ENCODE data around the gene NXF1.
"Not testable (repeated sequence)": the region's sequence is repeated elsewhere in the genome, so short reads cannot be mapped to it uniquely, and the experiment has no call there.

NXF1 gene

GRCh38 chr11:62778441-62778840 lies 26.8 kb downstream of the NXF1 start:
- H3K36me3 Mint-ChIP-seq: peaks cover 78% of the 10 kb centered on the region
- peaks cover 23% of the 10 kb centered on the region for H3K4me1 Mint-ChIP-seq
- H3K27ac Mint-ChIP-seq: peak overlapping the region; percentile 94
- peak; percentile 19 for ATAC-seq
- DNase-seq (ENCODE audit: low spot score in 2 of 2): no peak
- peak overlapping the region; percentile 58 for H3K4me3 Mint-ChIP-seq
- H3K9me3 Mint-ChIP-seq: no peaks in the 10 kb centered on the region

- Mint-ChIP-seq H3K27ac (peak overlapping the region; percentile 94), H3K36me3 (peaks cover 67% of the 10 kb centered on the region), H3K4me1 (peaks cover 25% of the 10 kb centered on the region), H3K9me3 (no peaks in the 10 kb centered on the region), H3K4me3 (peak overlapping the region; percentile 58)
- no peak for DNase-seq (ENCODE audit: low spot score in 2 of 2)
- peak; percentile 82 for ATAC-seq
Measured at GRCh38 chr11:62777389-62777788, 27.9 kb downstream of the NXF1 start.

- DNase-seq (ENCODE audit: low spot score in 2 of 2) (no peak), ATAC-seq (no peak)
- no peak overlapping the region for H3K4me3 Mint-ChIP-seq
- H3K4me1 Mint-ChIP-seq: peaks cover 40% of the 10 kb centered on the region
- H3K36me3 Mint-ChIP-seq: peaks cover 61% of the 10 kb centered on the region
- no peaks in the 10 kb centered on the region for H3K9me3 Mint-ChIP-seq
- H3K27ac Mint-ChIP-seq: peak overlapping the region; percentile 70
Measured at GRCh38 chr11:62775646-62776045, 29.6 kb downstream of the NXF1 start.

- DNase-seq (ENCODE audit: low spot score in 2 of 2): no peak
- Mint-ChIP-seq H3K36me3 (peaks cover 59% of the 10 kb centered on the region), H3K9me3 (no peaks in the 10 kb centered on the region), H3K4me3 (no peak overlapping the region), H3K27ac (peak overlapping the region; percentile 70), H3K4me1 (peaks cover 51% of the 10 kb centered on the region)
- ATAC-seq: no peak
Measured at GRCh38 chr11:62774407-62774806, 30.8 kb downstream of the NXF1 start.

- H3K9me3 Mint-ChIP-seq: no peaks in the 10 kb centered on the region
- H3K27ac Mint-ChIP-seq: peak within 1 kb of the TSS; percentile 97
- peak within 1 kb of the TSS; percentile 90 for H3K4me3 Mint-ChIP-seq
- peaks cover 33% of the 10 kb centered on the region for H3K4me1 Mint-ChIP-seq
- peaks cover 56% of the 10 kb centered on the region for H3K36me3 Mint-ChIP-seq
- DNase-seq (ENCODE audit: low spot score in 2 of 2): peak; percentile 91 to 99
- peak; percentile 92 for ATAC-seq
Measured at GRCh38 chr11:62771144-62772021, 33.9 kb downstream of the NXF1 start, which contains the start of gene TAF6L. TSS of gene TAF6L (plus strand) at chr11:62771396. CDS start at chr11:62775784, 4,388 bp downstream.

GRCh38 chr11:62770778-62771143 lies 34.5 kb downstream of the NXF1 start:
- peaks cover 60% of the 10 kb centered on the region for H3K36me3 Mint-ChIP-seq
- DNase-seq (ENCODE audit: low spot score in 2 of 2): peak in 1 of 2 donors; percentile 73
- H3K4me1 Mint-ChIP-seq: peaks cover 33% of the 10 kb centered on the region
- H3K4me3 Mint-ChIP-seq: peak overlapping the region; percentile 90
- no peaks in the 10 kb centered on the region for H3K9me3 Mint-ChIP-seq
- peak overlapping the region; percentile 97 for H3K27ac Mint-ChIP-seq
- no peak for ATAC-seq

- Mint-ChIP-seq H3K27ac (peak overlapping the region; percentile 91), H3K4me1 (peaks cover 24% of the 10 kb centered on the region), H3K4me3 (peak overlapping the region; percentile 88), H3K36me3 (peaks cover 44% of the 10 kb centered on the region)
- DNase-seq (ENCODE audit: low spot score in 2 of 2); ATAC-seq; H3K9me3 Mint-ChIP-seq: not testable (repeated sequence)
Measured at GRCh38 chr11:62760867-62761227, 44.4 kb downstream of the NXF1 start.

GRCh38 chr11:62757846-62758788 lies 47.1 kb downstream of the NXF1 start:
- H3K4me3 Mint-ChIP-seq: no peak overlapping the region
- no peak overlapping the region for H3K27ac Mint-ChIP-seq
- H3K36me3 Mint-ChIP-seq: peaks cover 33% of the 10 kb centered on the region
- DNase-seq (ENCODE audit: low spot score in 2 of 2) (no peak), ATAC-seq (no peak)
- H3K4me1 Mint-ChIP-seq: peaks cover 30% of the 10 kb centered on the region
- no peaks in the 10 kb centered on the region for H3K9me3 Mint-ChIP-seq

GRCh38 chr11:62755086-62755615 lies 50.1 kb downstream of the NXF1 start:
- ATAC-seq: no peak
- H3K36me3 Mint-ChIP-seq: peaks cover 12% of the 10 kb centered on the region
- H3K27ac Mint-ChIP-seq: no peak overlapping the region
- peak overlapping the region; percentile 87 for H3K4me3 Mint-ChIP-seq
- peaks cover 20% of the 10 kb centered on the region for H3K4me1 Mint-ChIP-seq
- no peak for DNase-seq (ENCODE audit: low spot score in 2 of 2)
- no peaks in the 10 kb centered on the region for H3K9me3 Mint-ChIP-seq

- Mint-ChIP-seq H3K9me3 (no peaks in the 10 kb centered on the region), H3K4me1 (peaks cover 20% of the 10 kb centered on the region), H3K4me3 (peak within 1 kb of the TSS; percentile 87), H3K36me3 (peaks cover 22% of the 10 kb centered on the region), H3K27ac (peak within 1 kb of the TSS; percentile 92)
- peak; percentile 98 for ATAC-seq
- peak; percentile 90 to 97 for DNase-seq (ENCODE audit: low spot score in 2 of 2)
Measured at GRCh38 chr11:62753736-62754603, 51.3 kb downstream of the NXF1 start, which contains the start of gene ZBTB3. TSS of gene ZBTB3 (minus strand) at chr11:62754160. CDS start at chr11:62753664, 496 bp downstream.

GRCh38 chr11:62752994-62753735 lies 52.1 kb downstream of the NXF1 start:
- ATAC-seq (no peak), DNase-seq (ENCODE audit: low spot score in 2 of 2) (peak in 1 of 2 donors; percentile 11)
- no peaks in the 10 kb centered on the region for H3K9me3 Mint-ChIP-seq
- H3K36me3 Mint-ChIP-seq: peaks cover 25% of the 10 kb centered on the region
- peaks cover 20% of the 10 kb centered on the region for H3K4me1 Mint-ChIP-seq
- H3K4me3 Mint-ChIP-seq: peak overlapping the region; percentile 87
- H3K27ac Mint-ChIP-seq: peak overlapping the region; percentile 92

GRCh38 chr11:62752177-62752785 lies 53.0 kb downstream of the NXF1 start:
- ATAC-seq (no peak), DNase-seq (ENCODE audit: low spot score in 2 of 2) (no peak)
- Mint-ChIP-seq H3K27ac (no peak overlapping the region), H3K4me3 (peak overlapping the region; percentile 87), H3K9me3 (no peaks in the 10 kb centered on the region), H3K36me3 (peaks cover 25% of the 10 kb centered on the region), H3K4me1 (peaks cover 20% of the 10 kb centered on the region)

- ATAC-seq; DNase-seq (ENCODE audit: low spot score in 2 of 2); H3K4me3 Mint-ChIP-seq; H3K9me3 Mint-ChIP-seq: not testable (repeated sequence)
- peaks cover 20% of the 10 kb centered on the region for H3K4me1 Mint-ChIP-seq
- peak overlapping the region; percentile 5 for H3K27ac Mint-ChIP-seq
- H3K36me3 Mint-ChIP-seq: peaks cover 25% of the 10 kb centered on the region
Measured at GRCh38 chr11:62749931-62750330, 55.3 kb downstream of the NXF1 start.
